Activated CD8-positive, alpha-beta memory T cell treated with anti-CD3 and anti-CD28 coated beads for 48 hours (primary cell): ENCODE results near the gene GASK1A.

ENCODE experiments used
- DNase-seq, 3 experiments: peaks; one replicate each; pipeline ENCODE4 v3.0.0-alpha.2; 2020; ENCODE audit warnings: low read depth in 2 of 3, low spot score in 2 of 3

The GASK1A gene

DNA sequence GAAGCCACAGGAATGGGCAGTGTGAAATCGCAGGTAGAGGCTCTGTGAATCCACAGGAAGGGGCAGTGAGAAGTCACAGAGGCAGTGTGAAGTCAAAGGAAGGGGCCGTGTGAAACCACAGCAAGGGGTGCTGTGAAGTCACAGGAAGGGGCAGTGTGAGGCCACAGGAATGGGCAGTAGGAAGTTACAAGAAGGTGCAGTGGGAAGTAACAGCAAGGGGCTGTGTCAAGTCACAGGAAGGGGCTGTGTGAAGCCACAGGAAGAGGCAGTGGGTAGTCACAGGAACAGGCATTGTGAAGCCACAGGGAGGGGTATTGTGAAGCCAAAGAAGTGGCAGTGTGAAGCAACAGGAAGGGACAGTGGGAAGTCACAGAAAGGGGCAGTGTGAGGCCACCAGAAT lies 34.1 kb downstream of the GASK1A start:
- no peak for DNase-seq

DNA sequence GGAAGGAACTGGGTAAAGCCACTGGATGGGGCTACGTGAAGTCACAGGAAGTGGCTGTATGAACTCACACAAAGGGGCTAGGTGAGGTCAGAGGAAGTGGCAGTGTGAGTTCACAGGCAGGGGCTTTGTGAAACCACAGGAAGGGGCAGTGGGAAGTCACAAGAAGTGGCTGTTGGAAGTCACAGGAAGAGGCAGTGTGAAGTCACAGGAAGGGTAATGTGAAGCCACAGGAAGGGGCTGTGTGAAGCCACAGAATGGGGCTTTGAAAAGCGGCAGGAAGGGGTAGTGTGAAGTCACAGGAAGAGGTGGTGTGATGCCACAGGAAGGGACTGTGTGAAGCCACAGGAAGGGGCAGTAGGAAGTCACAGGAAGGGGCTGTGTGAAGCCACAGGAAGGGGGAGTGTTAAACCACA lies 34.6 kb downstream of the GASK1A start:
- DNase-seq: no peak

DNA sequence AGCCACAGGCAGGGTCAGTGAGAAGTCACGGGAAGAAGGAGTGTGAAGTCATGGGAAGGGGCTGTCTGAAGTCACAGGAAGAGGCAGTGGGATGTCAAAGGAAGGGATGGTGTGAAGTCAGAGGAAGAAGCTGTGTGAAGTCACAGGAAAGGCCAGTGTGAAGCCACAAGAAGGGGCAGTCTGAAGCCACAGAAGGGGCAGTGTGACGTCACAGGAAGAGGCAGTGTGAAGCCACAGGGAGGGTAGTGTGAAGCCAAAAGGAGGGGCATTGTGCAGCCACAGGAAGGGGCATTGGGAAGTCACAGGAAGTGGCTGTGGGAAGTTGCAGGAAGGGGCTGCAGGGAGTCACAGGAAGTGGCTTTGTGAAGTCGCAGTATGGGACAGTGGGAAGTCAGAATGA lies 35.1 kb downstream of the GASK1A start:
- DNase-seq: no peak

DNA sequence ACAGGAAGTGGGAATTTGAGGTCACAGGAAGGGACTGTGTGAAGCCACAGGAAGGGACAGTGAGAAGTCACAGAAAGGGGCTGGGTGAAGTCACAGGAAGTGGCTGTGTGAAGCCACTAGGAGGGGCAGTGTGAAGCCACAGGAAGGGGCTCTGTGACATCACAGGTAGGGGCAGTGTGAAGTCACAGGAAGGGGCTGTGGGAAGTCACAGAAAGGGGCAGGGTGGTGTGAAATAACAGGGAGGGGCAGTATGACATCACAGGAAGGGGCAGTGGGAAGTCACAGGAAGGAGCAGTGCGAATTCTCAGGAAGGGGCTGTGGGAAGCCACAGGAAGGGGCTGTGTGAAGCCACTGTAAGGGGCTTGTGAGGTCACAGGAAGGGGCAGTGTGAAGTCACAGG lies 35.8 kb downstream of the GASK1A start:
- no peak for DNase-seq

DNA sequence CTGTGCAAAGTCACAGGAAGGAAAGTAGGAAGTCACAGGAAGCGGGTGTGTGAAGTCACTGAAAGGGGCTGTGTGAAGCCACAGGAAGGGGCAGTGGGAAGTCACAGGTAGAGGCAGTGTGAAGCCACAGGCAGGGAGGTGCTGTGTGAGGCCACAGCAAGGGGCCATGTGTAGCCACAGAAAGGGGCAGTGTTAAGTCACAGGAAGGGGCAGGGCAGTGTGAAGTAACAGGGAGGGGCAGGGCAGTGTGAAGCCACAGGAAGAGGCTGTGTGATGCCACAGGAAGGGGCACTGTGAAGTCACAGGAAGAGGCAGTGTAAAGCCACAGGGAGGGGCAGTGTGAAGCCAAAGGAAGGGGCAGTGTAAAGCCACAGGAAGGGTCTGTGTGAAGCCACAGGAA lies 36.5 kb downstream of the GASK1A start:
- DNase-seq: no peak

DNA sequence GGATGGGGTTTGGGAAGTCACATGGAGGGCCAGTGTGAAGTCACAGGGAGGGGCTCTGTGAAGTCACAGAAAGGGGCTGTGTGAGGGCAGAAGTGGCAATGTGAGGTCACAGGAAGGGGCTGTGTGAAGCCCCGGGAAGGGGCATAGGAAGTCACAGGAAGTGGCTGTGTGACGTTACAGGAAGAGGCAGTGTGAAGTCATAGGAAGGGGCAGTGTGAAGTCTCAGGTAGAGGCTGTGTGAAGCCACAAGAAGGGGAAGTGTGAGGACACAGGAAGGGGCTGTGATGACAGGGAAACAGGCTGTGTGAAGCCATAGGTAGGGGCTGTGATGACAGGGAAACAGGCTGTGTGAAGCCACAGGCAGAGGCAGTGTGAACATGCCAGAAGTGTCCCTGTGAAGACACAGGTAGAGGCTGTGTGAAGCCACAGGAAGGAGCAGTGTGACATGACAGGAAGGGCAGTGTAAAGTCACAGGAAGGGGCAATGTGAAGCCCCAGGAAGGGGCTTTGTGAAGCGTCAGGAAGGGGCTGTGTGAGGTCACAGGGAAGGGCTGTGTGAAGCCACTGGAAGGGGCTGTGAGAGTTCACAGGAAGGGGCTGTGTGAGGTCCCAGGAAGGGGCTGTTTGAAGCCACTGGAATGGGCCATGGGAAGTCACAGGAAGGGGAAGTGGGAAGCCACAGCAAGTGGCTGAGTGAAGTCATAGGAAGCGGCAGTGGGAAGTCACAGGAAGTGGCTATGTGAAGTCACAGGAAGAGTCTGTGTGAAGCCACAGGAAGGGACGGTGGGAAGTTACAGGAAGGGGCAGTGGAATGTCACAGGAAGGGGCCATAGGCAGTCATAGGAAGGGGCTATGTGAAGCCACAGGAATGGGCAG lies 37.1 kb downstream of the GASK1A start:
- no peak for DNase-seq

DNA sequence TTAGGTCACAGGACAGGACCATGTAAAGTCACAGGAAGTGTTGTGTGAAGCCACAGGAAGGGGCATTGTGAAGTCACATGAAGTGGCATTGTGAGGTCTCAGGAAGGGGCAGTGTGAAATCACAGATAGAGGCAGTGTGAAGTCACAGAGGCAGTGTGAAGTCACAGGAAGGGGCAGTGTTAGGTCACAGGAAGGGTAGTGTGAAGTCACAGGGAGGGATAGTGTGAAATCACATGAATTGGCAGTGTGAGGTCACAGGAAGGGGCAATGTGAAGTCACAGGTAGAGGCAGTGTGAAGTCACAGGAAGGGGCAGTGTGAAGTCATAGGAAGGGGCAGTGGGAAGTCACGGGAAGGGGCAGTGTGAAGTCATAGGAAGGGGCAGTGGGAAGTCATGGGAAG lies 37.9 kb downstream of the GASK1A start:
- no peak for DNase-seq

DNA sequence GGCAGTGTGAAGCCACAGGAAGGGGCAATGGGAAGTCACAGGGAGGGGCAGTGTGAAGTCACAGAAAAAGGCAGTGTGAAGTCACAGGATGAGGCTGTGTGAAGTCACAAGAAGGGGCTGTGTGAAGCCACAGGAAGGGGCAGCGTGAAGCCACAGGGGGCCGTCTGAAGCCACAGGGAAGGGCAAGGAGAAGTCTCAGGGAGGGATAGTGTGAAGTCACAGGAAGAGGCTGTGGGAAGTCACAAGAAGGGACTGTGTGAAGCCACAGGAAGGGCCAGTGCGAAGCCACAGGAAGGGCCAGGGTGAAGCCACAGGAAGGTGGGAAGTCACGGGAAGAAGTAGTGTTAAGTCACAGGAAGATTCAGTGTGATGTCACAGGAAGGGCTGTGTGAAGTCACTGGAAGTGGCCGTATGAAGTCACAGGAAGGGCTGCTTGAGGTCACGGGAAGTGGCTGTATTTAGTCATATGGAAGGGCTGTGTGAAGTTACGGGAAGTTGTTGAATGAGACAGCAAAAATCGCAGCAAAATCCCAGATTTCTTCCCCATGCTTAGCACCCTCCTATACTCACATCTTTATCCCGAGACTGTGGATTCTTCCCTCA lies 38.6 kb downstream of the GASK1A start:
- DNase-seq: no peak

DNA sequence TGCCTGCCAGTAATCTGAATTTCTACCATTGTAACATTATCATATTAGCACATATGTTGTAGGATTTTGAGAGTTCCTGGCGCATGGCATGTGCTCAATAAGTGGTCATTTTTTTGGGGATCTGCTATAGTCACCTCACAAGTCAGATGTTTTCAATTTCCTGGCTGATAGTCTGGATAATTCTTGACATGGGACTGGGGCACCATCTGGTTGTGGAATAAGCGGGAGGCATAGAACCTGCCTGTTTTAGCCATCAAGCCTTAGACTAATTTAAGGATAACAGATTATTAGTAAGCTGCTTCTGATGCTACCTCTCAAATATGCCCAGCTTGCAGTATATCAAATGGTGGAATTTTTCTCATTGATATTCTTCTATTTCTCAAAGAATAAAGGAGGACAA lies 39.1 kb downstream of the GASK1A start:
- DNase-seq: no peak

DNA sequence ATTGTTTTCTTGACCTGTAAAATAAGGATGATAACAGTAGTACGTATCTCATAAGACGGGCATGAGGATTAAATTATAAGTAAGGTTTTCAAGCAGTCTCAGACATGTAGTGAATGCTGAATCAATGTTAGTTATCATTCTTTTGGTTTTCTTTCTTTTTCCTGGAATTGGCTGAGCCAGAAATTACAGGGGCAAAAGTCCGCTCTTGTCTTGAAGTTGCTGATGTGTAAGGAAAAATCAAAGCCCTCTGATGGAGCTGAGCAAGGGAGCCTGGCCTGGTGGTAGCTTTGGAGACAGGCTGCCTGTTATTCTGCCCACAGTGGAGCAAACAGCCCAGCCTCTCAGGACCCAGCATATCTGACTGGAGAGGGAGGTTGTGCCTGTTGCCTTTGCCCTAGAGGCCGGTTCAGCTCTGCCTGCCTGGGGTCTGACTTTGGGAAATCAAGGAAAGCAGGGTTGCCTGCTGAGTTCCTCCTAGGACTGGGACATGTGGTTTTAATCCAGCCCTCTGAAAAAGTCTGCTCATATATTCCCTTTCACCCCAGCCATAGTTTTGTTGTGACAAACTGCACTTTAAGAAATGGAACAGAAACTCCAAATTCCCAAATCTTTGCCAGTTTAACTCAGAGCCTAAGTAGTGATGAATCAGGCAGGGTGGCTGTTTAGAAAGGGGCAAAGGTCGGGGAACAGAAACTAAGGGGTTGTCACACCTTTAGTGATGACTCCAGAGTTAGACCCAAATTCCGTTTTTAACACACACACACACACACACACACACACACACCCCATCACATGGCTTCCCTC lies 40.1 kb downstream of the GASK1A start:
- no peak for DNase-seq

DNA sequence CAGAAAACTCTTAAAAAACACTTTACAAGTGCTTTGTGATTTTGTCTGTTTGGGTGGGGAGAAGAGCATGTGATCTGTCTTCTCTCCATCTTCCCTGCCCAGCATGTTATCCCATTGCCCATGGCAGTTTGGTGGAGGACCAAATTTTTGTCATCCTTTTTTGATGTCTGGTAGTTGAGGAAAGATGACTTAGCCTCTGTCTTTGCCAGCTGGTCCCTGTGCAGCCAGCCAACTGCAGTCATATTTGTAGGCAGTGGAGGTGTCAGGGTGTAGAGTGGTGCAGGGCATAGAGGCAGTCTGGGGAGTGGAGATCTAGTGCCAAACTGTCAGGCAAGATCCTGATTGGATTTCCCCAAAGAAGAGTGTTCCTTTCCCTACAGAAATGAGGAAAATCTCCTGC lies 40.7 kb downstream of the GASK1A start:
- DNase-seq: no peak

DNA sequence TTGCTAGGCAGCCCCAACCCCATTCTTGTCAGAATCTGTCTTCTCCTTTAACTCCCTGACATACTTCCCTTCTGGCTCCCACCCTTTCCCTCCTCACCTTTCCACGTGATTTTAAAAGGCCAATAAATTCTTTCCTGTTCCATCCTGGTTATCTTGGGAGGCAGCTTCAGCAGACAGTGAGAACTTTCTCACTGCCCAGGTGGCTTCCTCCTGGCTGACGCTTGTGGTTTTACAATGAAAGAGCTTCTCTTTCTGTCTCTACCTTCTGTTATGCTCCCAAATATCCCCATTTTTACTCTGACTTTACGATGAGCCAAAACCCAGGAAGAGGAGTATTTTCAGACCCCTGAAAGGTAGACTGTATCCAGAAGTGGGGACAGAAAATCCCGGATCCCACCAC lies 42.1 kb downstream of the GASK1A start:
- no peak for DNase-seq

DNA sequence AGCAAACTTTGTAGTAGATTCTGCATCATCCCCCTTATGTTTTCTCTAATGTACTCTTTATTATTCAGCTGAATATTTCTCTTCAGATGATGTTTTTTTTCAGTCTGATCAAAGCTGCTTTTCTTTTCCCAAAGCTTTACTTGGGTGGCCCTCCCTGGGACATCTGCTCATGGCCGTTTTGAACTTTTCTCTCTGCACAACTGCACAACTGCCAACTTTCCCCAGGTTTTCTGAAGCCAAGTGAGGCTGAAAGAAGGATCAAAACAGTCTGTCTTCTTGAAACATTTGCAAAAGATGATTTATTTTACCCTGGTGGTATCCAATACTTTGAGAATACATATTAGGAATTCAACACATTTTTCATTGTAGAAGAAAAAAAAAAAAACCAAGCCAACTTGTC lies 43.0 kb downstream of the GASK1A start:
- no peak for DNase-seq

DNA sequence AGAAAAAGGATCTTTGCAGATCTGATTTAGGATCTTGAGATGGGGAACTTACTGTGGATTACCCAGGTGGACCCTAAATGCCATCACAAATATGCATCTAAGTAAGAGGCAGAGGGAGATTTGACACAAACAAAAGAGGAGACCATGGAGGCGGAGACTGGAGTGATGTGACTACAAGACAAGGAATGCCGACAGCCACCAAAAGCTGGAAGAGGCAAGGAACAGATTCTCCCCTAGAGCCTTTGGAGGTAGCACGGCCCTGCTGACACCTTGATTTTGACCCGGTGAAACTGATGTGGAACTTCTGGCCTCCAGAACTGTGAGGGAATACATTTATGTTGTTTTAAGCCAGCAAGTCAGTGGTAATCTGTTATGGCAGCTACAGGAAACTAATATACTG lies 44.0 kb downstream of the GASK1A start:
- DNase-seq: no peak

DNA sequence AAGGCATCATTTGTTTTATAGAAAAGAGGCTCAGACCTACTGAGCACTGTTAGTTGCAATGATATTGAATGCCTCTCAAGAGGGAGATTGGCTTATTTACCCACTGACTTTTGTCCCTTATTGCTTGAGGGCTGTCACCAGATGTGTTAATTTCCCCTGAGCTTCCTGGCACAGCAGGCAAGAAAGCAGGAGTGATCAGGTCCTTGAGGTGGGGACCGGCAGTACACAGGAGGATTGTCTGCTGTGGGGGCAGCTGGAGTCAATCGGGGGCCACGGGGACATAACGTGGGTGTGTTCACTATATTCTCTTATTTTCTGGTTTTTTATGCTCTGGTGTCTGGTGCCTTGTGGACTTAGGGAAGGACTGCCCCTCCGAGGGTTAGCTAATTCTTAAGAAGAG lies 44.6 kb downstream of the GASK1A start:
- no peak for DNase-seq

DNA sequence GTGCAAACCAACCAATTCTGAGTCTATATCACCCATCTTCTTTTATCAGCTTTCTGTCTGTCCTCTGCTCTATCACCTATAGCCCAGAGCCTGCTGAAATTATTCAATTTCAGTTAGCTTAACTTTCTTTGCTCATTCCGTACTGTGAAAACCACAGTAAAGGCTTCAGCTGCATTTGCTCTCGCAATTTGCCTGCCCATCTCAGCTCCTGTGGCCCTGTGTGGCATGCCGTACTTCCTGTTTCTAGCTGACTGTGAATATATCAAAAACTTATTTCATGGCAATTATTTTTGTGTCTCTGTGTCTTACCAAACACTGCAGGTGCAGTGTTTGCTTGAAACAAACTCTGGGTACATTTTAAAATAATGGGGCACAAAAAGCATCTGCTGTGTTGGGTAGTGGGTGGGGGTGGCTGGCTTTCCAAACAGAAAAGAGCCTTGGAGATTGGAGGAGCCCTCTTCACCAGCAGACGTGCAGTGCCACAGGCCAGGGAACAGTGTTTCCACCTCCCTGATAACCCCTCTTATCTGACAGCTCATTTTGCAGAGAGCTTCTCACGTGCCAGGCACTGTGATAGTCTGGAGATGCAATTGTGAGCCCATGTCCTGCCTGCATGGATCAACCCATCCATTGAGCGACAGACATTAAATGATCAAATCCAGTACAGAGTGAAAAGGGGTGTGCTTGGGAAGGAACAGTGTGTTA lies 45.2 kb downstream of the GASK1A start:
- no peak for DNase-seq

DNA sequence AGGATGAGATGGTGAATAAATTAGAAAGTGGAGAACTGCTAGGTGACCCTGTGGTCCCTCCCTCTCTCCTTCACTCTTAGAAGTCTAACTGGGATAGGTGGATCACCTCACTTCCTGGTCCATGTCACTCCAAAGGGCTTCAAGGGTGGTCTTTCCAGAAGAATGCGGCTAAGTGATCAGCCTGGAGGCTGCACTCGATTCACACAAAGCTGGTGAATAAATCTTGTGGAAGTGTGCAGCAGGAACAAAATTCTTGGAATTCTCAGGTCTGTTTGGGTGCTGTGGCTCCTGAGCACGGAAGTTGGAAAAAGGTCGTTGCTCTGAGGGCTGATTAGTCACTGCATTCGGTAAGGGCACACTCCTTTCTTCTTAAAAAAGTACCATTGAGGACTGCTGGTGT lies 46.3 kb downstream of the GASK1A start:
- DNase-seq: no peak

DNA sequence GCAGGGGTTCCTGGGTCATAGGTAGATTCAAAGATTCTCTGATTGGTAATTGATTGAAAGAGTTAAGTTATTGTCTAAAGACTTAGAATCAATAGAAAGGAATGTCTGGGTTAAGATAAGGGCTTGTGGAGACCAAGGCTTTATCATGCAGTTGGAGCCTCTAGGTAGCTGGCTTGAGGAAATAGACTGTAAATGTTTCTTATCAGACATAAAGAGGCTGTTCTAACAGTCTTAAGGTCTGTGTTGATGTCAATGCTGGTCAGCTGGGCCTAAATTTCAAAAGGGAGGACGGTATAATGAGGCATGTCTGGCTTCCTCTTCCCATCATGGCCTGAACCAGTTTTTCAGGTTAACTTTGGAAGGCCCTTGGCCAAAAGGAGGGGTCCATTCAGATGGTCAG lies 48.9 kb downstream of the GASK1A start:
- DNase-seq: no peak

DNA sequence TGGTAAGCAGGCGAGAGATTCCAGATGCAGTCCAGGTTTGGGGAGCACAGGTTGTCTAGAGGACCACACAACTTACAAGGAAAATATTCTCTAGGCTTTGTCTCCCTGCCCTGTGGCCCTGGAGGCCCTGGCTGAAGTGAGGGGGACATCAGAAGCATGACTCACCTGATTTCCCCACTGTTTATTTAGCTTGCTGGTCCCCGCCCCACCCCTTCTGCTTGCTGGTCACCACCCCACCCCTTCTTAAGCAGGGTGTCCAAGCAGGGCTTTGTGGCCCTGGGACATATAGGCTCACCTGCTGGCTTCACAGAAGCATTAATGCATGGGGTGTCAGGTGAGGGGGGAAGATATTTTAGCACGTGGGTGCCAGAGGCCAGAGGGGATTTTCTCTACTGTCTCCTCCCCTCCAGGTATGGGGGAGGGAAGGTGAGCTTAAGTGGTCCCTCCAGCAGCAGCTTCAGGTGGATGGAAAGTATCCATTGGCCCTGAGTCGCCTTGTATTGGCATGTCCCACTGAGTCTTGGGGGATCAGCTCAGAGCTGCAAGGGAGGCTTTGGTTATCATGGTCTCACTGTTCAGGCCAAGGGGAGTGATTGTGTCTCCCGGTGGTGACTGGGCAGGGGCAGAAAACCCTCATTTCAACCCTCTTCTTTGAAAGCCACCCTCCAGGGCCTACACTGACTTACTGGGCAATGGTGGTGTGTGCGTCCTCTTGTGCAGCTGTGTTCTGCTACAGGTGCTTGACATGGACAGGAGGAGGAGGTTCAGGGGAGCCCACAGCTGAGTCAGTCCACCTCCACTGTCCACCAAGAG lies 49.8 kb downstream of the GASK1A start:
- DNase-seq: no peak

DNA sequence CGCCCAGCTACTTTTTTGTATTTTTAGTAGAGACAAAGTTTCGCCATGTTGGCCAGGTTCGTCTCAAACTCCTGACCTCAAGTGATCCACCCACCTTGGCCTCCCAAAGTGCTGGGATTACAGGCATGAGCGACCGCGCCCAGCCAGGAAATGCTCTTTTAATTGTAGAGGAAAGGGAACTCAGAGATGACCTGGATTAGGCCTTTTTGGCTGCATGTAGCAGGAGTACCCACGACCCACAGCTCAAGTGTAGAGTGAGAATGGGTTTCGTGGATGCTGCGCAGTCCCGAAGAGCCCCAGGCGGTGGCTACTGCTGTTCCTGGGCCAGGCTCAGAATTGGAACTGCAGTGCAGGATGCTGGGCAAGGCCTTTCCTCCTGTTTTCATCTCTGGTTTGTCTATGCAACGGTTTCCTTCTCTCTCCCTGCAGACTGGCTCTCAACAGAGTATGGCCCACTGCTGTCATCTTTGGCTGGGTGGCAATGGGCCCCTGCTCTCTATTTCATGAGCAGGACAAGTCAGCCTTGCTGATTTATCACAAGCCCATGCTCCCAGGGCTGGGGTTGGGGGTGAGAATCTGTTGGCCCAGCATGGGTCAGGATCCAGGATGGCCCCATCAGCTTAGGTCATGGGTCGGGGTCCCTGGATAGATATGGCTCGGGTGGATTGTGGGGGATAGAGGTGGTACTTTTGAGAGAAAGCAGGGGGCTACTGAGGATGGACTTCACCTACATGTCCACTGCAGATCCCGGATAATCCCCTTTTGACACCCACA lies 51.2 kb downstream of the GASK1A start:
- no peak for DNase-seq
